Skeletal muscle satellite cell (primary cell): ENCODE results near the gene MPND.

Experiments
- H3K27me3 ChIP-seq: 2 replicates; pipeline ENCODE4 v1.7.0; 2013; ENCODE audit warnings: low read length; ENCODE audit not compliant: control insufficient read depth, insufficient read depth
- H3K36me3 ChIP-seq: 2 replicates; pipeline ENCODE4 v1.7.0; 2013; ENCODE audit warnings: mild to moderate bottlenecking, control low read depth, low read length; ENCODE audit not compliant: insufficient read depth
- H3K4me1 ChIP-seq: 2 replicates; pipeline ENCODE4 v1.7.0; 2013; ENCODE audit warnings: low read length; ENCODE audit not compliant: control insufficient read depth, insufficient read depth
- H3K4me2 ChIP-seq: 2 replicates; pipeline ENCODE4 v1.7.0; 2013; ENCODE audit warnings: mild to moderate bottlenecking, low read length
- H3K4me3 ChIP-seq: 2 replicates; pipeline ENCODE4 v1.7.0; 2013; ENCODE audit warnings: low read length
- H3K9ac ChIP-seq: 2 replicates; pipeline ENCODE4 v1.7.0; 2013; ENCODE audit warnings: mild to moderate bottlenecking, low read depth, low read length, moderate library complexity
- H3K9me3 ChIP-seq: replicated peaks from 2 replicates; pipeline ENCODE4 v1.7.0; 2013; ENCODE audit warnings: mild to moderate bottlenecking, control low read depth, low read length

MPND gene

GRCh38 chr19:4354897-4355296 is 11.5 kb downstream of the MPND start:
- Histone ChIP-seq H3K4me1 (no peaks in the 10 kb centered on the region), H3K9me3 (no peaks in the 10 kb centered on the region), H3K36me3 (peaks cover 15% of the 10 kb centered on the region), H3K9ac (no peak overlapping the region), H3K27me3 (no peaks in the 10 kb centered on the region), H3K4me2 (no peak overlapping the region), H3K4me3 (no peak overlapping the region)

DNA sequence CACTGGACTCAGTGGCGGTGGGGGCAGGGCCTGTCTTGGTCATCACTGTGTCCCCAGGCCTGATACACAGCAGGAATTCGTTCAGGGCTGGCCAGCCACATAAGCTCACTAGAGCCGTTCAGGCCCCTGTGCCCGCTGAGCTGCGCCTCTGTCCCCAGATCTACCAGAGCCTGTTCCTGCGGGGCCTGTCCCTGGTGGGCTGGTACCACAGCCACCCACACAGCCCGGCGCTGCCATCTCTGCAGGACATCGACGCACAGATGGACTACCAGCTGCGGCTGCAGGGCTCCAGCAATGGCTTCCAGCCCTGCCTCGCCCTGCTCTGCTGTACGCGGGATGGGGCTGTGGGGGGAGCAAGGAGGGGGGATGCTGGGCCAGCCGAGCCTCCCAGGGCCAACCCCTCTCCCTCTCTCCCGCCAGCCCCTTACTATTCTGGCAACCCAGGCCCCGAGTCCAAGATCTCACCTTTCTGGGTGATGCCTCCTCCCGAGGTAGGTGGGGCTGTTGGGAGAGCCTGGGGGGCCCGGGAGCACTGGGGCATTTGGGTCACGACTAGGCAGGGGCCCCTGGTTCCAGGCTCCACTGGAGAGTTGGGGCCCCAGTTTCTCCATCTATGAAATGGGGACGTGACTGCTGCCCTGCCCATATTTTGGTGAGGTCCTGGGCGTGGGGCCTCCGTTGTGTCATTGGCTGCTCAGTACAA is 13.9 kb downstream of the MPND start:
- no peak overlapping the region for H3K4me3 ChIP-seq
- H3K27me3 ChIP-seq: no peaks in the 10 kb centered on the region
- H3K9me3 ChIP-seq: no peaks in the 10 kb centered on the region
- no peaks in the 10 kb centered on the region for H3K4me1 ChIP-seq
- no peak overlapping the region for H3K9ac ChIP-seq
- peaks cover 32% of the 10 kb centered on the region for H3K36me3 ChIP-seq
- no peak overlapping the region for H3K4me2 ChIP-seq

DNA sequence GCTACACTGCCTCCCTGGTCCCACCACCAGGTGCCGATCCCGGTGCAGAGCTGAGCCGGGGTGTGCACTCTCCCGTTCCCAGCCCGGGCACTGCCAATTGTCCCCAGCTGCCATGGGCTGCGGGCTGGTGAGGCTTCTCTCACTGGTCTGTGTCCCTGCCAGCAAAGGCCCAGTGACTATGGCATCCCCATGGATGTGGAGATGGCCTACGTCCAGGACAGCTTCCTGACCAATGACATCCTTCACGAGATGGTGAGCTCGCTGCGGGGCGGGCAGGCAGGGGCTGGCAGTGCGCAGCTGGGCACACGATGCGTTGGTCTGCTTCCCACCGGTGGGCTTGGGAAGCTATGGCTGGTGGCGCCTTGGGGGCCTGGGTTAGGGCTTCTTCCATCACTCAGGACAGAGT is 14.6 kb downstream of the MPND start:
- Histone ChIP-seq H3K27me3 (no peaks in the 10 kb centered on the region), H3K9me3 (no peaks in the 10 kb centered on the region), H3K9ac (no peak overlapping the region), H3K4me2 (no peak overlapping the region), H3K4me1 (no peaks in the 10 kb centered on the region), H3K36me3 (peaks cover 38% of the 10 kb centered on the region), H3K4me3 (no peak overlapping the region)

- Histone ChIP-seq H3K9me3 (no peaks in the 10 kb centered on the region), H3K36me3 (peaks cover 49% of the 10 kb centered on the region), H3K27me3 (no peaks in the 10 kb centered on the region), H3K9ac (no peak overlapping the region), H3K4me2 (no peak overlapping the region), H3K4me3 (no peak overlapping the region), H3K4me1 (no peaks in the 10 kb centered on the region)
Measured at GRCh38 chr19:4358709-4359626, 15.6 kb downstream of the MPND start.

DNA sequence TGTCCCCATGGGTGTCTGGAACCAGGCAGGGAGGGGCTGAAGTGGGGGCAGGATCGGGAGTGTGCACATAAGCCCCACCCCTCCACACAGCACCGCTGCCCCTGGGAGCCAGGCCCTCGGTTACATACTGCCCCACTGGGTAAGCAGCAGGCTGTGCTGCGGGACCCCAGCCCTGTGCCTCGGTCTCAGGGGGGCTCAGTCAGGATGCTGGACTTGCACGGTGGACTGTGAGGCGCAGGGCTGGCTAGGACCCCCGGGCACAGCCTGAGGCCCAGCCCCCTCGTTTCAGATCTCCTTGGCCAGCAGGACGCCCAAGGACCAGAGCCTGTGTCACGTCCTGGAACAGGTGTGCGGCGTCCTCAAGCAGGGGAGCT is 16.3 kb downstream of the MPND start:
- Histone ChIP-seq H3K36me3 (peaks cover 54% of the 10 kb centered on the region), H3K27me3 (no peaks in the 10 kb centered on the region), H3K4me3 (no peak overlapping the region), H3K9me3 (no peaks in the 10 kb centered on the region), H3K9ac (no peak overlapping the region), H3K4me1 (no peaks in the 10 kb centered on the region), H3K4me2 (no peak overlapping the region)

- H3K4me2 ChIP-seq: no peak overlapping the region
- H3K27me3 ChIP-seq: no peaks in the 10 kb centered on the region
- H3K9ac ChIP-seq: no peak overlapping the region
- H3K36me3 ChIP-seq: peaks cover 57% of the 10 kb centered on the region
- H3K4me1 ChIP-seq: no peaks in the 10 kb centered on the region
- no peaks in the 10 kb centered on the region for H3K9me3 ChIP-seq
- H3K4me3 ChIP-seq: no peak overlapping the region
Measured at GRCh38 chr19:4360081-4360569, 16.8 kb downstream of the MPND start.

DNA sequence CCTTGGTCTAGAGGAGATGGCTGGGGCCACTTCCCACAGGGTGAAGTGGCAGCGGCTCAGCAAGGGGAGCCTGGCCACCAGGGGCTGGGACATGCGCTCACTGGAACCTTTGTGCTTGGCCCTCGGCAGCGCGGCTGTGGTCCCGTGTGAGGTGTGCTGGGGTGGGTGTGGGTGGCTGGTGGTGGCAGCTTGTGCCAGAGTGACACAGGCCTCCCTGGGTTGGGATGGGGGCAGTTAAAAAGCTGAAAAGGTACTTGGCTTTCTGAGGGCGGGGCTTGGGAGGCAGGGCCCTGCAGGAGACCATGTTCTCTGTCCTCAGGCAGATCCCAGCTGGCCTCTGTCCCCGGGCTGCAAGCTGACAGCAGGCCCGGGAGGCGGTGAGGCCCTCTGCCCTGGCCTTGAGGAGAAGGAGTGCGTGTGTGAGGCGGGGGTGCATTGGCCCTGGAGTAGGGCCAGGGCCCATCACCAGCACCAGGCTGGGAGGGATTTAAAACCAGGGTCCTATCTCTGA is 17.3 kb downstream of the MPND start:
- H3K9ac ChIP-seq: no peak overlapping the region
- H3K4me2 ChIP-seq: no peak overlapping the region
- H3K4me1 ChIP-seq: no peaks in the 10 kb centered on the region
- H3K9me3 ChIP-seq: no peaks in the 10 kb centered on the region
- H3K4me3 ChIP-seq: no peak overlapping the region
- no peaks in the 10 kb centered on the region for H3K27me3 ChIP-seq
- peaks cover 63% of the 10 kb centered on the region for H3K36me3 ChIP-seq

DNA sequence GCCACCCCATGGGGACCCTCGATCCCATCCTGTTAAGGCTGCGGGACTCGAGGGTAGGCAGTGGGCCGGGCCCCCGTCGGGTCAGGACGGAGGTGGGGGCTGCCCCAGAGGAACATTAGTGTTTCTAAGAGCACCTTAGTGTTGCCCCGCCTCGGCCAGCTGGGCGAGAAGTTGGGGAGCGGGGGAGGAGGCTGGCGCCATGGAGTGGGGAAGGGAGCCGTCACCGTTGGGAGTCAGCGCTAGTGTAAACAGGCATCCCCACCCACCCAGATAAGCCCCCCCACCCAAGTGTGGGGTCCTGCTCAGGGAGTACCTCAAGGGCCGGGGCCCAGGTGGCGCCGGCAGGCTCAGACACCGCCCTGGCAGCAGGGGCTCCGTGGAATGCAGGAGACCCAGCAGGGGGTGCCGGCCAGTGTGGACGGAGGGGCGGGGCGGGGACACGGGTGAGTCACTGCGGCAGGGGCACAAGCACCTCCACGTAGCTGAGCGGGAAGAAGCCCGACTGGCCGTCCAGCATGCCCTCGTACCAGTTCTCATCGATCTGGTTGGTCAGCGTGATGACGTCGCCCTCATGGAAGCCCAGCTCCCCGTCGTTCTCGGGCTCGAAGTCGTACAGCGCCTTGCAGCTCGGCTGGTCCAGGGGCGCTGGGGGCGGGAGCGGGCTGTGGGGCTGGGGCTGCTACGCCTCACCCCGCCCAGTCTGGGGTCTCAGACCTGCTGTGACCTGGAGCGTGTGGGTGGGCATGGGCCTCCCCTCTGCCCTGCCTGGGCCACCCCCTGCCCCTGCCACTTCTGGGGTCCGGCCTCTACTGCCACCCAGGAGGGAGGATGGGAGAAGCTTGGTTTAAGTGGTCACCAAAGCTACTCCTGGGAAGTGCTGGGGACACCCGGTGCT is 18.0 kb downstream of the MPND start:
- H3K9me3 ChIP-seq: no peaks in the 10 kb centered on the region

GRCh38 chr19:4362101-4362828 is 18.9 kb downstream of the MPND start:
- Histone ChIP-seq H3K4me1 (no peaks in the 10 kb centered on the region), H3K9me3 (no peaks in the 10 kb centered on the region), H3K4me2 (no peak overlapping the region), H3K27me3 (no peaks in the 10 kb centered on the region), H3K36me3 (peaks cover 76% of the 10 kb centered on the region), H3K9ac (no peak overlapping the region), H3K4me3 (no peak overlapping the region)

More for the DNA sequence above, 18.0 kb downstream of the MPND start:
- H3K4me2 ChIP-seq: no peak overlapping the region
- no peaks in the 10 kb centered on the region for H3K27me3 ChIP-seq
- H3K4me3 ChIP-seq: no peak overlapping the region
- H3K36me3 ChIP-seq: peaks cover 70% of the 10 kb centered on the region
- H3K4me1 ChIP-seq: no peaks in the 10 kb centered on the region
- H3K9ac ChIP-seq: no peak overlapping the region

- Histone ChIP-seq H3K36me3 (peaks cover 83% of the 10 kb centered on the region), H3K9ac (no peak overlapping the region), H3K27me3 (no peaks in the 10 kb centered on the region), H3K4me1 (peaks cover 6% of the 10 kb centered on the region), H3K4me3 (no peak overlapping the region), H3K4me2 (no peak overlapping the region), H3K9me3 (no peaks in the 10 kb centered on the region)
Measured at GRCh38 chr19:4362831-4363545, 19.6 kb downstream of the MPND start.
